Esophagus muscularis mucosa (tissue), 4 donors: ENCODE data around the gene RPA3. TPM values are rescaled to one million over a fixed set of nuclear protein-coding genes. Genes with fewer than 3 reads are reported as not detected.

Source experiments
- DNase-seq: peaks from one replicate; pipeline ENCODE4 v3.0.0-alpha.2; 2017; ENCODE audit errors: extremely low spot score
- H3K27ac ChIP-seq, 4 donors: fragments of 200-600 bp; sonication (generic); replicated peaks in 1 of 4; 1 replicate in 3 of 4; 2 replicates in 1 of 4; pipeline ENCODE4 v1.5.1; 2016 to 2019; ENCODE audit warnings: mild to moderate bottlenecking in 1 of 4
- H3K27me3 ChIP-seq, 4 donors: fragments of 200-600 bp; sonication (generic); one replicate each; pipeline versions ENCODE4 v1.5.1 to v1.6.0; 2016 to 2019
- H3K36me3 ChIP-seq, 4 donors: fragments of 200-600 bp; sonication (generic); one replicate each; pipeline ENCODE4 v1.5.1; 2016 to 2019
- H3K4me1 ChIP-seq, 4 donors: fragments of 200-600 bp; sonication (generic); one replicate each; pipeline ENCODE4 v1.5.1; 2016 to 2019
- H3K4me3 ChIP-seq, 4 donors: fragments of 200-600 bp; sonication (generic); 1 replicate in 2 of 4; 2 replicates in 2 of 4; pipeline ENCODE4 v1.5.1; 2016 to 2019; ENCODE audit warnings: mild to moderate bottlenecking in 4 of 4, moderate library complexity in 1 of 4
- H3K9me3 ChIP-seq, 4 donors: fragments of 200-600 bp; sonication (generic); 1 replicate in 3 of 4; 2 replicates in 1 of 4; pipeline ENCODE4 v1.5.1; 2016 to 2019
- EP300 ChIP-seq: sonication (generic); formaldehyde crosslinking; IDR thresholded peaks from one replicate; pipeline ENCODE4 v1.6.1; 2017; ENCODE audit warnings: antibody characterized with exemption
- POLR2A ChIP-seq: fragments of 450-650 bp; IDR thresholded peaks from one replicate; pipeline ENCODE4 v1.6.1; 2017; ENCODE audit warnings: antibody characterized with exemption, moderate library complexity, mild to moderate bottlenecking, low read depth
- POLR2AphosphoS5 ChIP-seq, 2 donors: sonication (generic); formaldehyde crosslinking; IDR thresholded peaks; one replicate each; pipeline ENCODE4 v1.6.1; 2017; ENCODE audit warnings: antibody characterized with exemption in 2 of 2
- WGBS: methylation state at CpG from one replicate; pipeline ENCODE4 v1.1.5; 2018; 5-methylcytosine and 5-hydroxymethylcytosine counted together
- intact Hi-C: fragments of 100-400 bp; cut with DNase I; formaldehyde crosslinking; loops from one replicate; pipeline ENCODE4 v1.15.1; 2023
- total RNA-seq, 4 donors: library from RNA; depleted of rRNA; stranded (reverse); fragments of >200 nt; gene quantifications; one replicate each; pipeline versions ENCODE4 v1.1.0 to v1.2.1, GENCODE V29; 2016
- TF ChIP-seq, protein P1 (sequence below), 3 experiments: fragments of 200-600 bp in 2 of 3; fragments of 450-650 bp in 1 of 3; sonication (generic) in 2 of 3; IDR thresholded peaks; one replicate each; pipeline ENCODE4 v1.5.1; 2017 to 2019; ENCODE audit warnings: antibody characterized with exemption in 3 of 3, mild to moderate bottlenecking in 2 of 3, moderate library complexity in 1 of 3

Gene RPA3
- total RNA-seq, 4 donors from 2014 or later, result 11.5 to 22.0 (median 16.3) TPM

DNA sequence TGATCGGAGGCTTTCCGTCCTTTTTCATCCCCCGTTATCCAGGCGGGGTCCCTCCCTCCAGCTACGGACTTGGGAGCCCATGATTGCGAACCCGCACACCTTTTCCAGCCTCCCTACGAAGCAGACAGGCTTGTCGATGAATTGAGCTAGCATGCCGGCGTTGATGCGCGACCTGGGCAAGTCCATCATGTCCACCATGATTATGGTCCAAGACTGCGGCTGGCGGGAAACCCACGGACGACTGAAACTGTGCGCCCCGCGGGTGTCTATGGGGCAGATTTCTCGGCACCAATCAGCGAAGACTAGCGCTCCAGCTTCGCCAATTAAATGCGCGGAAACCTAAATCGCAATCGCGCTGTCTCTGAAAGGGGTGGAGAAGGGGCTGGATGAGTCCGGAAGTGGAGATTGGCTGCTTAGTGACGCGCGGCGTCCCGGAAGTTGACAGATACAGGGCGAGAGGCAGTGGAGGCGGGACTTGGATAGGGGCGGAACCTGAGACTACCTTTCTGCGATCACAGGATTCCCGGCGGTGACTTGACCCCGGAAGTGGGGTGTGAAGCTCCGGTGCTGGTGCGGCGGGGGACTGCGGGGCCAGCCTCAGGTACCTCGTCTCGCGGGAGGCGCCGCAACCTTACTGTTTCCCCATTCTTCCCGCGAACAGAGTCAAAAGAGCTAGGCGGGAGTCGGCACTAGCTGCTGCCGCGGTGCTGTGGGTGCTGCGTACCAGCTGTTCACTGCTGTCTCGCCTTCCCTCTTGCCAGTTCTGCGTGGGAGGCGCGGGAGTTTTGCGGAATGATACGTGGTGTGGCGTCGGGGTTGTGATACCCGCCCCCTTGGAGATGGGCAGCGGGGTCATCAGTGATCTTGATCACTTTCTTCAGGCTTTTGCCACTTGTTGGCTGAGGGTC lies 77.9 kb downstream of the RPA3 start, which contains the start of gene UMAD1:
Gene UMAD1, plus strand, starts transcription at position 532 of the 908 bp plus-strand sequence. CDS start 32,620 bp downstream, outside the sequence.
- H3K36me3 ChIP-seq, result peaks cover 0 to 17% (median 8%) of the 10 kb centered on the region in 4 donors
- intact Hi-C loops, result loop anchor here (5.0 kb wide), 1 partner anchor 458 kb away; the partner anchor contains the start of gene C1GALT1
- WGBS, result 0% methylated on average over 33 of the region's 68 CpGs
- H3K27me3 ChIP-seq, result no peaks in the 10 kb centered on the region
- peak within 1 kb of the TSS; percentile 73 to 87 (median 78) for H3K4me3 ChIP-seq
- DNase-seq, result peak; percentile 99
- peak within 1 kb of the TSS; percentile 88 to 93 (median 90) for H3K27ac ChIP-seq
- peaks cover 20 to 21% (median 20%) of the 10 kb centered on the region in 4 donors for H3K4me1 ChIP-seq
- TF ChIP-seq POLR2AphosphoS5 (IDR thresholded peaks at IDR 0.05) (peak; percentile 88 to 89), POLR2A (peak; percentile 27)
- TF ChIP-seq, protein P1, sequence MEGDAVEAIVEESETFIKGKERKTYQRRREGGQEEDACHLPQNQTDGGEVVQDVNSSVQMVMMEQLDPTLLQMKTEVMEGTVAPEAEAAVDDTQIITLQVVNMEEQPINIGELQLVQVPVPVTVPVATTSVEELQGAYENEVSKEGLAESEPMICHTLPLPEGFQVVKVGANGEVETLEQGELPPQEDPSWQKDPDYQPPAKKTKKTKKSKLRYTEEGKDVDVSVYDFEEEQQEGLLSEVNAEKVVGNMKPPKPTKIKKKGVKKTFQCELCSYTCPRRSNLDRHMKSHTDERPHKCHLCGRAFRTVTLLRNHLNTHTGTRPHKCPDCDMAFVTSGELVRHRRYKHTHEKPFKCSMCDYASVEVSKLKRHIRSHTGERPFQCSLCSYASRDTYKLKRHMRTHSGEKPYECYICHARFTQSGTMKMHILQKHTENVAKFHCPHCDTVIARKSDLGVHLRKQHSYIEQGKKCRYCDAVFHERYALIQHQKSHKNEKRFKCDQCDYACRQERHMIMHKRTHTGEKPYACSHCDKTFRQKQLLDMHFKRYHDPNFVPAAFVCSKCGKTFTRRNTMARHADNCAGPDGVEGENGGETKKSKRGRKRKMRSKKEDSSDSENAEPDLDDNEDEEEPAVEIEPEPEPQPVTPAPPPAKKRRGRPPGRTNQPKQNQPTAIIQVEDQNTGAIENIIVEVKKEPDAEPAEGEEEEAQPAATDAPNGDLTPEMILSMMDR (IDR thresholded peaks at IDR 0.05), result no peak
- H3K9me3 ChIP-seq, result no peaks in the 10 kb centered on the region

DNA sequence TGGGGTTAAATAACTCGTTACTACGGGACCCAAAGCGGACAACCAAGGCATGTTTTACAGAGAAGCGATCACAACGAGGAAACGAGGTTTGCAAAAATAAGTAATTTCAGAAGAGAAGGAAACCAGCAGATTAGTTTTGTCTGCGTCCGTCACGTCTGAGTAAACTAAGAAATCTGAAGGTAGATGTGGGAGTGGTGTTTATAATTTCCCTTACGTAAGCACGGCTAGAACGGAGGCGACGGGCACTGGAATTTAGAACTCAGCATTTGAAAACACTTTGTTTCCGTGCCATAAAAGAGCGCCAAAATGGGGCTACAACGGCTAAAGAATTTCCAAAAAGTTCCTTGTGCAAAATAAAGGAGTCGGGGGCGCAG lies 78.6 kb downstream of the RPA3 start:
- intact Hi-C loops, result loop anchor here (5.0 kb wide), 2 partner anchors 73 to 458 kb away; partner anchors contain the start of genes C1GALT1 and MIOS
- TF ChIP-seq POLR2A (no peak), EP300 (no peak), POLR2AphosphoS5 (IDR thresholded peaks at IDR 0.05) (no peak)
- TF ChIP-seq, protein P1 (IDR thresholded peaks at IDR 0.05), result no peak
- Histone ChIP-seq H3K4me3 (peak overlapping the region; percentile 73 to 87 (median 78)), H3K4me1 (peaks cover 20 to 21% (median 20%) of the 10 kb centered on the region in 4 donors), H3K27me3 (no peaks in the 10 kb centered on the region), H3K9me3 (no peaks in the 10 kb centered on the region), H3K36me3 (peaks cover 0 to 22% (median 8%) of the 10 kb centered on the region in 4 donors), H3K27ac (peak overlapping the region; percentile 88 to 93 (median 90))
- under 1% methylated on average over 19 of the region's 19 CpGs for WGBS
- no peak for DNase-seq

DNA sequence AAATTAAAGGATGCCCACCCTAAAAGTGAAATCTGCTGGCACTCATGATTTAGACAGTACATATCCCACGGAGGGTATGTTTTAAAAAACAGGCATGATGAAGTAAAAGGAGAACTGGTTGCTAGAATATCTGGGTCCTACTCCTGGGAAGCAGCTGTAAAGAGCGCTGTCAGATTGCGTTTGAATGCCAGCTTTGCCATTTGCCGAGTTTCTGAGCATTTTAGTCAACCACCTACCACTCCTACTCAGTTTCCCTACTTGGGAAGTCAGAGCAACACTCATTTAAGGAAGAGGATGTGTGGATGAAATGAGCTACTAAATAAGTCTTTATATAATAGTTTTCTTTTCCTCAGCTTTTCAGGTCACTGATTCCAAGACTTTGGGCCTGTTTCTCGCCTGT lies 79.0 kb downstream of the RPA3 start:
- no peak for DNase-seq
- intact Hi-C loops, result loop anchor here (5.0 kb wide), 1 partner anchor 72 kb away; the partner anchor contains the start of gene MIOS

DNA sequence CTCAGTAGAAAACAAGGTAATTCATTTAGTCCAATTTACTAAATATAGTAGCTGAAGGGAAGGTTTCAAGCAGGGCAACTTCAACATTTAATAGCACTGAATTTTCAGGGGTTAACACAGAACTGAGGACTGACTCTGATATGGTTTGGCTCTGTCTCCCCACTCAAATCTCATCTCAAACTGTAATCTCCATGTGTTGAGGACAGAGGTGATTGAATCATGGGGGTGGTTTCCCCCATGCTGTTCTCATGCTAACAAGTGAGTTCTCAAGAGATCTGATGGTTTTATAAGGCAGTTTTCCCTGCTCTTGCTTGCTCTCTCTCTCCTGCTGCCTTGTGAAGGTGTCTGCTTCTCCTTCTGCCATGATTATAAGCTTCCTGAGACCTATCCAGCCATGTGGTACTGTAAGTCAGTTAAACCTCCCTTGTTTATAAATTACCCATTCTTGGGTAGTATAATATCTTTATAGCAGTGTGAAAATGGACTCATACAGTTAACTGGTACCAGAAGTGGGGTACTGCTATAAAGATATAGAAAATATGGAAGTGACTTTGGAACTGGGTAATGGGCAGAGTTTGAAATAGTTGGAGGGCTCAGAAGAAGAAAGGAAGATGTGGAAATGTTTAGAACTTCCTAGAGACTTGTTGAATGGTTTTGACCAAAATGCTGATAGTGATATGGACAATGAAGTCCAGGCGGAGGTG lies 87.6 kb downstream of the RPA3 start:
- no peaks in the 10 kb centered on the region for H3K27me3 ChIP-seq
- intact Hi-C loops, result no loop called here
- no peak overlapping the region for H3K27ac ChIP-seq
- WGBS, result 89% methylated on average over 1 of the region's 1 CpG
- H3K36me3 ChIP-seq, result peaks cover 0 to 7% (median 0%) of the 10 kb centered on the region in 4 donors
- no peaks in the 10 kb centered on the region for H3K4me1 ChIP-seq
- no peak overlapping the region for H3K4me3 ChIP-seq
- DNase-seq, result no peak
- TF ChIP-seq, protein P1 (IDR thresholded peaks at IDR 0.05), result no peak
- TF ChIP-seq POLR2A (no peak), POLR2AphosphoS5 (IDR thresholded peaks at IDR 0.05) (no peak), EP300 (no peak)
- H3K9me3 ChIP-seq, result no peaks in the 10 kb centered on the region

More for the DNA sequence above, 79.0 kb downstream of the RPA3 start:
- Histone ChIP-seq H3K4me3 (peak overlapping the region; percentile 73 to 87 (median 78)), H3K9me3 (no peaks in the 10 kb centered on the region), H3K36me3 (peaks cover 0 to 22% (median 8%) of the 10 kb centered on the region in 4 donors), H3K27me3 (no peaks in the 10 kb centered on the region), H3K4me1 (peaks cover 20 to 21% (median 20%) of the 10 kb centered on the region in 4 donors), H3K27ac (peak overlapping the region; percentile 88 to 93 (median 90))
- 32% methylated on average over 5 of the region's 5 CpGs for WGBS
- TF ChIP-seq POLR2AphosphoS5 (IDR thresholded peaks at IDR 0.05), result no peak
- TF ChIP-seq POLR2A, result no peak
- no peak for TF ChIP-seq EP300
- TF ChIP-seq, protein P1 (IDR thresholded peaks at IDR 0.05), result no peak
